Bronchial epithelial cell (primary cell): ENCODE data around the gene MRM3. TPM values are rescaled to one million over a fixed set of nuclear protein-coding genes. Genes with fewer than 3 reads are reported as not detected.
A peak's percentile ranks its signal among the peaks of the same experiment; 100 is the strongest.
"Not testable (repeated sequence)": the region's sequence is repeated elsewhere in the genome, so short reads cannot be mapped to it uniquely, and the experiment has no call there.

ENCODE experiments used
- DNase-seq: peaks from one replicate; pipeline ENCODE4 v3.0.0-alpha.2; 2010; ENCODE audit warnings: low read depth
- FAIRE-seq: peaks from 2 replicates; lab custom pipeline; 2011; peaks lifted over from hg19 to GRCh38; lab: Jason Lieb, UNC
- H3K27me3 ChIP-seq: 2 replicates; pipeline ENCODE4 v1.5.1; 2011; ENCODE audit warnings: low read length; ENCODE audit not compliant: control insufficient read depth, insufficient read depth
- H3K36me3 ChIP-seq: 2 replicates; pipeline ENCODE4 v1.5.1; 2011; ENCODE audit warnings: low read length; ENCODE audit not compliant: control insufficient read depth, insufficient read depth
- H3K4me3 ChIP-seq: 2 replicates; pipeline ENCODE4 v1.5.1; 2011; ENCODE audit warnings: mild to moderate bottlenecking, low read depth, low read length, control low read depth
- CTCF ChIP-seq: IDR thresholded peaks from 2 replicates; pipeline ENCODE4 v1.5.1; 2011; ENCODE audit warnings: mild to moderate bottlenecking, moderate library complexity, low read length, control low read depth, inconsistent platforms; ENCODE audit not compliant: insufficient read depth, severe bottlenecking
- total RNA-seq: library from RNA; depleted of rRNA; stranded (reverse); fragments of >200 nt; gene quantifications from 2 replicates; pipeline ENCODE4 v1.2.1, GENCODE V29; 2014

MRM3 gene
- total RNA-seq, 1 donor from 2014 or later, result 22.4 TPM

GRCh38 chr17:784143-784542, 2.0 kb downstream of the MRM3 start:
- Histone ChIP-seq H3K4me3 (no peak overlapping the region), H3K36me3 (peaks cover 5% of the 10 kb centered on the region), H3K27me3 (no peaks in the 10 kb centered on the region)
- FAIRE-seq (no peak), DNase-seq (peak; percentile 26)
- no peak for TF ChIP-seq CTCF

- not testable (repeated sequence) for H3K36me3 ChIP-seq, FAIRE-seq, H3K4me3 ChIP-seq, DNase-seq, H3K27me3 ChIP-seq
These were observed 3.7 kb downstream of the MRM3 start for GRCh38 chr17:785901-786300.

- Histone ChIP-seq H3K4me3 (no peak overlapping the region), H3K36me3 (peaks cover 6% of the 10 kb centered on the region), H3K27me3 (no peaks in the 10 kb centered on the region)
- FAIRE-seq (no peak), DNase-seq (no peak)
- TF ChIP-seq CTCF, result no peak
These were observed 5.6 kb downstream of the MRM3 start for GRCh38 chr17:787641-788221.

- Histone ChIP-seq H3K4me3 (no peak overlapping the region), H3K27me3 (no peaks in the 10 kb centered on the region), H3K36me3 (peaks cover 6% of the 10 kb centered on the region)
- TF ChIP-seq CTCF, result no peak
- FAIRE-seq (no peak), DNase-seq (no peak)
These were observed 6.4 kb downstream of the MRM3 start for GRCh38 chr17:788551-788950.

- Histone ChIP-seq H3K36me3 (peaks cover 6% of the 10 kb centered on the region), H3K4me3 (no peak overlapping the region), H3K27me3 (no peaks in the 10 kb centered on the region)
- peak; percentile 58 for DNase-seq
- no peak for FAIRE-seq
- TF ChIP-seq CTCF, result no peak
These were observed 7.1 kb downstream of the MRM3 start for GRCh38 chr17:789160-789840.

GRCh38 chr17:789931-790873, 8.0 kb downstream of the MRM3 start:
- DNase-seq, result peak; percentile 93
- H3K36me3 ChIP-seq, H3K4me3 ChIP-seq, H3K27me3 ChIP-seq: not testable (repeated sequence)
- FAIRE-seq, result peak; percentile 64

- not testable (repeated sequence) for H3K4me3 ChIP-seq, H3K36me3 ChIP-seq, H3K27me3 ChIP-seq
- DNase-seq, result peak; percentile 26
- peak; percentile 28 for FAIRE-seq
These were observed 8.7 kb downstream of the MRM3 start for GRCh38 chr17:790874-791247.
